H1 (cell line): ENCODE data around the gene TBCEL. TPM values are rescaled to one million over a fixed set of nuclear protein-coding genes. Genes with fewer than 3 reads are reported as not detected.

Experiments used
- CTCF ChIA-PET: fragments of 300-600 bp; sonication (Branson Sonifier 250); formaldehyde crosslinking; loops from one replicate; lab custom pipeline; 2021; ENCODE audit not compliant: partially characterized antibody; lab: Charles Lee
- POLR2A ChIA-PET: fragments of 300-600 bp; sonication (Branson Sonifier 250); formaldehyde crosslinking; loops from one replicate; lab custom pipeline; 2021; ENCODE audit warnings: inconsistent platforms; ENCODE audit not compliant: partially characterized antibody; lab: Charles Lee
- DNase-seq, 2 experiments: peaks; one replicate each; pipeline versions ENCODE4 v3.0.0 to v3.0.0-alpha.2; 2010 to 2022; ENCODE audit warnings: low spot score in 2 of 2, low read depth in 1 of 2, mixed read lengths in 1 of 2
- FAIRE-seq: peaks from 2 replicates; lab custom pipeline; 2011; peaks lifted over from hg19 to GRCh38; lab: Jason Lieb, UNC
- H2AFZ ChIP-seq: 2 replicates; pipeline ENCODE4 v1.8.1; 2012; ENCODE audit warnings: low read length, inconsistent platforms
- H2AK5ac ChIP-seq: 2 replicates; pipeline ENCODE4 v1.6.1; 2013; ENCODE audit warnings: low read depth, low read length
- H2BK120ac ChIP-seq: replicated peaks from 2 replicates; pipeline ENCODE3; 2013; ENCODE audit warnings: low read depth, low read length, inconsistent platforms
- H2BK12ac ChIP-seq: 2 replicates; pipeline ENCODE4 v1.6.1; 2013; ENCODE audit warnings: low read depth, low read length
- H2BK15ac ChIP-seq: 2 replicates; pipeline ENCODE4 v1.6.1; 2013; ENCODE audit warnings: low read length
- H2BK20ac ChIP-seq: 2 replicates; pipeline ENCODE4 v1.6.1; 2013; ENCODE audit warnings: low read length
- H2BK5ac ChIP-seq: 2 replicates; pipeline ENCODE4 v1.6.1; 2013; ENCODE audit warnings: low read depth, low read length
- H3K14ac ChIP-seq: 2 replicates; pipeline ENCODE4 v1.6.1; 2013; ENCODE audit warnings: inconsistent platforms; ENCODE audit not compliant: insufficient read length
- H3K18ac ChIP-seq: 2 replicates; pipeline ENCODE4 v1.6.1; 2013; ENCODE audit warnings: low read length; ENCODE audit errors: extremely low read depth
- H3K23ac ChIP-seq: 2 replicates; pipeline ENCODE4 v1.6.1; 2013; ENCODE audit warnings: inconsistent platforms; ENCODE audit not compliant: insufficient read length
- H3K23me2 ChIP-seq: 2 replicates; pipeline ENCODE4 v1.6.1; 2013; ENCODE audit warnings: low read depth, low read length
- H3K27ac ChIP-seq: 2 replicates; pipeline ENCODE4 v1.6.1; 2011; ENCODE audit warnings: low read depth, low read length, inconsistent platforms
- H3K27me3 ChIP-seq, 4 experiments: replicated peaks in 1 of 4; 1 replicate in 1 of 4; 2 replicates in 3 of 4; pipeline versions ENCODE4 v1.6.1 to v1.8.1; 2011 to 2013; ENCODE audit warnings: low read length in 3 of 4, mild to moderate bottlenecking in 3 of 4, inconsistent platforms in 2 of 4, mixed read lengths in 2 of 4, moderate library complexity in 1 of 4; ENCODE audit not compliant: control insufficient read depth in 3 of 4, insufficient read depth in 3 of 4; ENCODE audit errors: extremely low read depth in 1 of 4
- H3K36me3 ChIP-seq, 4 experiments: 2 replicates each; pipeline versions ENCODE4 v1.6.1 to v1.8.1; 2011 to 2013; ENCODE audit warnings: mild to moderate bottlenecking in 4 of 4, low read length in 3 of 4, moderate library complexity in 2 of 4, control low read depth in 1 of 4, inconsistent platforms in 1 of 4; ENCODE audit not compliant: insufficient read depth in 4 of 4, control insufficient read depth in 2 of 4
- H3K4ac ChIP-seq: replicated peaks from 2 replicates; pipeline ENCODE3; 2013; ENCODE audit warnings: low read length, low read depth, mixed read lengths, inconsistent platforms; ENCODE audit not compliant: insufficient read length
- H3K4me1 ChIP-seq, 4 experiments: replicated peaks in 1 of 4; 1 replicate in 1 of 4; 2 replicates in 3 of 4; pipeline versions ENCODE4 v1.6.1 to v1.8.1; 2011 to 2013; ENCODE audit warnings: low read length in 3 of 4, inconsistent platforms in 2 of 4, mixed read lengths in 1 of 4; ENCODE audit not compliant: insufficient read depth in 4 of 4, control insufficient read depth in 3 of 4
- H3K4me2 ChIP-seq, 2 experiments: 2 replicates each; pipeline versions ENCODE4 v1.6.1 to v1.8.1; 2011 to 2013; ENCODE audit warnings: low read depth in 2 of 2, low read length in 2 of 2, control low read depth in 1 of 2, inconsistent platforms in 1 of 2, mild to moderate bottlenecking in 1 of 2; ENCODE audit not compliant: insufficient read depth in 1 of 2
- H3K4me3 ChIP-seq, 4 experiments: fragments of 200-600, 300-600 bp in 1 of 4; sonication (generic), shearing (Covaris generic), sonication (Bioruptor Twin) in 1 of 4; 2 replicates each; pipeline versions ENCODE4 v1.5.1 to v1.8.1; 2011 to 2016; ENCODE audit warnings: low read length in 4 of 4, low read depth in 3 of 4, control low read depth in 2 of 4, inconsistent platforms in 2 of 4, mild to moderate bottlenecking in 2 of 4, mixed read lengths in 1 of 4, moderate library complexity in 1 of 4; ENCODE audit not compliant: insufficient read depth in 2 of 4; ENCODE audit errors: extremely low read depth in 1 of 4
- H3K56ac ChIP-seq: replicated peaks from 2 replicates; pipeline ENCODE3; 2013; ENCODE audit warnings: low read depth, mild to moderate bottlenecking, mixed read lengths, low read length, inconsistent platforms; ENCODE audit not compliant: insufficient read length
- H3K79me1 ChIP-seq: 2 replicates; pipeline ENCODE4 v1.6.1; 2013; ENCODE audit warnings: low read depth, low read length, control low read depth
- H3K79me2 ChIP-seq, 2 experiments: 2 replicates each; pipeline versions ENCODE4 v1.6.1 to v1.8.1; 2012 to 2013; ENCODE audit warnings: low read length in 2 of 2, mild to moderate bottlenecking in 2 of 2, inconsistent platforms in 1 of 2; ENCODE audit not compliant: insufficient read depth in 2 of 2, control insufficient read depth in 1 of 2
- H3K9ac ChIP-seq, 4 experiments: replicated peaks in 1 of 4; 1 replicate in 1 of 4; 2 replicates in 3 of 4; pipeline versions ENCODE4 v1.6.1 to v1.8.1; 2011 to 2013; ENCODE audit warnings: low read depth in 3 of 4, low read length in 3 of 4, control low read depth in 2 of 4, mild to moderate bottlenecking in 2 of 4, moderate library complexity in 2 of 4, inconsistent platforms in 1 of 4; ENCODE audit errors: extremely low read depth in 1 of 4
- H3K9me3 ChIP-seq, 2 experiments: 2 replicates each; pipeline versions ENCODE4 v1.6.1 to v1.8.1; 2012 to 2013; ENCODE audit warnings: mild to moderate bottlenecking in 2 of 2, moderate library complexity in 2 of 2, control low read depth in 1 of 2, inconsistent platforms in 1 of 2, low read depth in 1 of 2, low read length in 1 of 2, mixed read lengths in 1 of 2; ENCODE audit not compliant: insufficient read depth in 2 of 2
- H4K20me1 ChIP-seq, 2 experiments: replicated peaks in 1 of 2; 2 replicates each; pipeline versions ENCODE3 to v1.8.1; 2011 to 2013; ENCODE audit warnings: inconsistent platforms in 2 of 2, low read length in 2 of 2, mild to moderate bottlenecking in 1 of 2; ENCODE audit not compliant: insufficient read depth in 2 of 2, control insufficient read depth in 1 of 2
- H4K5ac ChIP-seq: 2 replicates; pipeline ENCODE4 v1.6.1; 2013; ENCODE audit warnings: low read length, low read depth, mixed read lengths, inconsistent platforms; ENCODE audit not compliant: insufficient read length
- H4K8ac ChIP-seq: 2 replicates; pipeline ENCODE4 v1.8.0; 2013; ENCODE audit warnings: mild to moderate bottlenecking, moderate library complexity, low read length, inconsistent platforms; ENCODE audit not compliant: insufficient read depth; ENCODE audit errors: extremely low read depth
- H4K91ac ChIP-seq: replicated peaks from 2 replicates; pipeline ENCODE3; 2013; ENCODE audit warnings: low read length, mixed read lengths, inconsistent platforms; ENCODE audit not compliant: insufficient read length
- FOSL1 ChIP-seq: IDR thresholded peaks from 2 replicates; pipeline ENCODE4 v1.6.1; 2011; ENCODE audit warnings: mild to moderate bottlenecking, low read depth, low read length, moderate library complexity; ENCODE audit not compliant: insufficient read depth
- GTF2F1 ChIP-seq: IDR thresholded peaks from 2 replicates; pipeline ENCODE4 v1.6.1; 2012; ENCODE audit warnings: low read depth, low read length, improper control_type of control experiment, borderline replicate concordance
- HDAC2 ChIP-seq, 2 experiments: fragments of 300-600 bp in 1 of 2; sonication (generic) in 1 of 2; IDR thresholded peaks; 2 replicates each; pipeline ENCODE4 v1.6.1; 2011 to 2012; ENCODE audit warnings: low read depth in 2 of 2, low read length in 2 of 2, mild to moderate bottlenecking in 2 of 2, moderate library complexity in 2 of 2, borderline replicate concordance in 1 of 2, inconsistent platforms in 1 of 2
- JUND ChIP-seq: IDR thresholded peaks from 2 replicates; pipeline ENCODE4 v1.6.1; 2011; ENCODE audit warnings: mild to moderate bottlenecking, improper control_type of control experiment, low read length
- POLR2A ChIP-seq, 2 experiments: IDR thresholded peaks; 1 replicate in 1 of 2; 2 replicates in 1 of 2; pipeline ENCODE4 v1.6.1; 2011; ENCODE audit warnings: low read depth in 2 of 2, low read length in 2 of 2, mild to moderate bottlenecking in 2 of 2; ENCODE audit errors: control extremely low read depth in 1 of 2
- RNF2 ChIP-seq: fragments of 200-900, 300-1000 bp; sonication (generic); IDR thresholded peaks from 2 replicates; pipeline ENCODE4 v1.7.1; 2016; ENCODE audit warnings: borderline replicate concordance, low read depth, mild to moderate bottlenecking, antibody characterized with exemption, low read length; ENCODE audit not compliant: poor library complexity, severe bottlenecking; ENCODE audit errors: missing control alignments
- SP4 ChIP-seq: IDR thresholded peaks from 2 replicates; pipeline ENCODE4 v1.6.1; 2012; ENCODE audit warnings: low read length, inconsistent platforms
- TEAD4 ChIP-seq: IDR thresholded peaks from 2 replicates; pipeline ENCODE4 v1.6.1; 2012; ENCODE audit warnings: low read depth, low read length, inconsistent platforms, mixed read lengths
- WGBS, 2 experiments: shearing (Covaris generic) in 1 of 2; methylation state at CpG; one replicate each; pipeline versions ENCODE4 v1.1.6 to v1.1.7; 2013 to 2015; ENCODE audit warnings: low lambda C conversion rate in 2 of 2, mixed read lengths in 2 of 2, inconsistent platforms in 1 of 2, low coverage in 1 of 2, missing lambda C conversion rate in 1 of 2; ENCODE audit not compliant: insufficient replicate concordance in 2 of 2, insufficient coverage in 1 of 2, insufficient read length in 1 of 2; ENCODE audit errors: extremely low coverage in 1 of 2, missing lambda C conversion rate in 1 of 2; 5-methylcytosine and 5-hydroxymethylcytosine counted together
- polyA plus RNA-seq, 7 experiments: library from polyadenylated mRNA; depleted of rRNA in 3 of 7; stranded (reverse) in 5 of 7; unstranded in 2 of 7; fragments of >200 nt in 5 of 7; fragments of 200-250 nt in 2 of 7; gene quantifications; 1 replicate in 5 of 7; 2 replicates in 1 of 7; 4 replicates in 1 of 7; pipeline versions ENCODE4 v1.2.1 to v1.2.3, GENCODE V29; 2011 to 2013; ENCODE audit warnings: missing spikeins in 2 of 7, mixed read lengths in 2 of 7
- total RNA-seq: library from RNA; stranded (reverse); fragmentation: NEBNext Ultra II Directional; extraction: Animal tissue kit (Norgen Biotek cat#: 25700); gene quantifications from 2 replicates; pipeline ENCODE4 v1.2.1, GENCODE V29; 2021

The TBCEL gene
- total and polyA plus RNA-seq, 2 of the 8 experiments (the other 6 are each of a cell fraction or from before 2014, with no cell fraction given), result 3.9 to 16.0 TPM

DNA sequence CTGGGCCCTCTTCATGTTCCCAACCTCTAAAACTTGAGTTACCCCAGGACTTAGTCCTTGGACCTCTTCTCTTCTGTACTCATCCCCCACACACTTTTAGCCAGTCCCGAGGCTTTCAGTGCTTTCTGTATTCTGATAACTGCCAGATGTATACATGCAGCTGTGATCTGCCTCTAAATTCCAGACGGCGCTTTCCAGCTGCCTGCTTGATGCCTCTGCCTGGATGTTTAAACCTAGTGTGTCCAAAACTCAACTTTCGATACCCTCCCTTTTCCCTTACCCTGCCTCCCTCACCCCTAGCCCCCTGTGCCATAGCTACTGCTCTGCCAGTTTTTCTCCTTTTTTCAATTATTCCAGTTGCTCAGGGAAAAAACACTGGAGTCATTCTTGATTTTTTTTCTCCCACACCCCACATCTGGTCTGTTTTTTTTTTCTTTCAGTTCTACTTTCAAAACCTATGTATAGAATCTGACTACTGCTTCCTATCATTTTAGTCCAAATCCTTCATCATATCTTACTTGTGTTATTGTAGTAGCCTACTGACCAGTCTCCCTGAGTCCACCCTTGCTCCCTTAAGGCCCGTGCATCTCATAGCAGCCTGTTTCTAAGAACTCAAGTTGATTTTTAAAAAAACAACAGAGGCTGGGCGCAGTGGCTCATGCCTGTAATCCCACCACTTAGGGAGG, 44.2 kb downstream of the TBCEL start:
- Histone ChIP-seq H2BK15ac (no peak overlapping the region), H3K79me1 (no peaks in the 10 kb centered on the region), H3K9ac (no peak overlapping the region), H3K9me3 (no peaks in the 10 kb centered on the region), H3K4me2 (no peak overlapping the region), H3K14ac (no peak overlapping the region), H4K8ac (no peak overlapping the region), H2BK12ac (no peak overlapping the region), H3K4me1 (peaks cover 0 to 4% (median 3%) of the 10 kb centered on the region in 4 experiments; a peak in 3 of 7 replicates), H3K79me2 (no peaks in the 10 kb centered on the region), H2BK120ac (no peak overlapping the region), H4K5ac (no peak overlapping the region), H3K23ac (no peak overlapping the region), H4K20me1 (no peaks in the 10 kb centered on the region), H3K23me2 (no peaks in the 10 kb centered on the region), H3K56ac (no peak overlapping the region), H2AFZ (no peak overlapping the region), H2BK5ac (no peak overlapping the region), H3K27ac (no peak overlapping the region), H3K27me3 (no peaks in the 10 kb centered on the region), H2BK20ac (no peak overlapping the region), H3K4me3 (no peak overlapping the region), H3K18ac (no peak overlapping the region), H3K36me3 (peaks cover 0 to 6% (median 2%) of the 10 kb centered on the region in 4 experiments; a peak in 3 of 8 replicates), H3K4ac (no peak overlapping the region), H4K91ac (no peak overlapping the region), H2AK5ac (no peak overlapping the region)
- CTCF ChIA-PET, result interaction anchor here (0.7 to 1.5 kb wide), 8 partner anchors 11 to 765 kb away, joined by 3 to 8 read pairs (median 4); no protein-coding TSS in a partner anchor
- no peak for FAIRE-seq
- no peak for DNase-seq
- POLR2A ChIA-PET, result no interaction called here
- WGBS, 2 experiments, result 91% methylated on average over 6 of the region's 6 CpGs; no CpG with 5 or more reads in 1 of the 2 experiments
- no peak for TF ChIP-seq HDAC2 (IDR thresholded peaks at IDR 0.05; ENCODE audit: borderline replicate concordance in 1 of 2, low read depth in 2 of 2, low read length in 2 of 2)
- TF ChIP-seq FOSL1, result no peak
- no peak for TF ChIP-seq TEAD4
- no peak for TF ChIP-seq JUND
- TF ChIP-seq SP4, result no peak
- TF ChIP-seq GTF2F1, result no peak
- no peak for TF ChIP-seq RNF2
- TF ChIP-seq POLR2A (IDR thresholded peaks at IDR 0.05; ENCODE audit: control extremely low read depth in 1 of 2, low read depth in 2 of 2, low read length in 2 of 2), result no peak
